NCI-H69 (cell line): ENCODE data around the gene ADCY1.
A peak's percentile ranks its signal among the peaks of the same experiment; 100 is the strongest.
"Not testable (repeated sequence)": the region's sequence is repeated elsewhere in the genome, so short reads cannot be mapped to it uniquely, and the experiment has no call there.

ENCODE experiments used
- DNase-seq: peaks from one replicate; lab custom pipeline; 2025; lab: John Stamatoyannopoulos, UW

The ADCY1 gene

DNA sequence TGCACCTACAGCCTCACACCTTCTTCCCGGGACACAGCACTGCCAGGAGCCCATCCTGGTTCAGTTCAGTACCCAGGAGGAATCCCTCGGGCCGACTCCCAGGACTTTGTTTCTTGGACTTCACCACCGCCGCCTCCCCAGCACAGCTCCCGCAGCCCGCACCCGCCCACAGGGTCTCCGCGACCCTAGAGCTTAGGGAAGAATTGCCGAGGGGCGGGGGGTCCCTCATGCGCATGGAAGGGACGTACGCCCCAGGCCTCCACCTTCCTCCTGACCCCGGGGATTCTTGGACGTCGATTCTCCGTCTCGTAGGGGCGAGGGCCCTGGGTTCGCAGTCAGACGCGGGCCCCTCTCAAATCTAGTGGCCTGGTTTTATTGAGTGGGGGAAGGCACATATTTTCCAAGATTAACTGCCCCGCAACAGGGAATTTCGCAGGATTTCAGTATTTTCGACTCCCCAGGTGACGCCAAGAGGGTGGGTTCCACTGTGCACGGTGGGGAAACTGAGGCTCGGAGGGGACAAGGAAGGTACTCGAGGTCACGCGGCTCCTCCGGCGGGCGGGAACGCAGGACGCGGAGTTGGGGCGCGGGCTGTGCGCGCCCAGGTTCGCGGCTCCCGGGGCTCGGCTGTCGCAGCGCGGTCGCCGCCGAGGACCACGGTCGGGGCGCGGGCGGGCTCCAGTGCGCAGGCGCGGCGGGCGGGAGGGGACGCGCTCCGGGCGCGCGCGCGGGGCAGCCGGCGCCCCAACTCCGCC is at the start of gene ADCY1:
ADCY1 (plus strand) TSS at position 708 of the 755 bp plus-strand sequence. CDS start 176 bp downstream, outside the sequence.
- DNase-seq, result peak; percentile 71

DNA sequence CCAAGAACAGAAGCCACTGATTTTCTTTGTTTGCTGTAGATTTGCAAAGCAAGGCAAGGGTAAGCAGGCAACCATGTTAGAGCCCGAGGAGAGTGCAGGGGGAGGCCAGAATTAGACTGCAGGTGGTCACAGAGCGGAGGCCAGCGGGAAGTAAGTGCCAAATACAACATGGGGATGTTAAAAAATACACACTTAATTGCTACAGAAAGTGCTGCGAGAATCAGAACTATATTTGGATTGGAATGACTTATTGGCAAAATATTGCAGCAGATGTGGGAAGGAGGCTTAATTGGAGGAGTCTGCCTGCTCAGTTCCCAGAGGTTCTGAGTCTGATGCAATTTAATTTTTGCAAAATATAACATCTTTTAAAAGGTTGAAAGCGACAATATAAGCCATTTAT is 49.7 kb upstream of the ADCY1 start:
- peak; percentile 64 for DNase-seq

DNA sequence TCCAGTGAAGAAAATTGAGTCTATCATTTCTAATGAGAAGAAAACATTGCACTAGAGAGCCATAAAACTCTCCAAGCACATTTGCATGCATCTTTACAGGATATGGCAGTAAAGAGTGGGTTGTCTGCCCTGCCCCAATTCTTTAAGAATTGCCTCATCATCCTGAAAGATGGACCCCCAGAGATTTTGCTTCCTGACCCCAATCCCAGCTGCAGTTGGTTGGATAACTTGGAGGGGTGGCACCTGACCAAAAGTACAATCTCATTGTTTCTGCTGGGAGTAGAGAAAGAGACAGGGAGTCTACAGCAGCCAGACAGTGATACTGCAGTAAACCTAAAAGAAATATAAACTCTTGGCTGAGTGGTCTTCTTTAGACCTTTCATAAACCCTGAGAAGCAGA is 49.1 kb upstream of the ADCY1 start:
- DNase-seq, result no peak

DNA sequence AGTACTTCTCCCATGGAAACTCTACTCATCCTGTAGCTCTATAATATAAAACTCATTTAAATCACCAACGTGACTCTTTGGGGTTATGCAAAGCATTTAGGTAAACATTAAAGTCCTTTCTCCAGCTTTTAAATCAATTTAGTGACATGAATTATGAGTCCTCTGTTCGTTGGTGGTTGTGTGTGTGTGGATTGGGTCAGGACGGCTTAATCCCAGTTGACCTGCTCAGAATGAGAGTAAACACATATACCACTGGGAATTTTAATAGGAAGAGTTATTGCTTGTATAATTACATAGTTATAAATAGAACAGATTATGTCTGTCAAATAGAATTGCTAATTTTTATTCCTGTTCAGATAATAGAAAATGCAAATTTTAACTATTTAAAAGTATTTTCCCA is 30.7 kb upstream of the ADCY1 start:
- DNase-seq, result peak; percentile 88

DNA sequence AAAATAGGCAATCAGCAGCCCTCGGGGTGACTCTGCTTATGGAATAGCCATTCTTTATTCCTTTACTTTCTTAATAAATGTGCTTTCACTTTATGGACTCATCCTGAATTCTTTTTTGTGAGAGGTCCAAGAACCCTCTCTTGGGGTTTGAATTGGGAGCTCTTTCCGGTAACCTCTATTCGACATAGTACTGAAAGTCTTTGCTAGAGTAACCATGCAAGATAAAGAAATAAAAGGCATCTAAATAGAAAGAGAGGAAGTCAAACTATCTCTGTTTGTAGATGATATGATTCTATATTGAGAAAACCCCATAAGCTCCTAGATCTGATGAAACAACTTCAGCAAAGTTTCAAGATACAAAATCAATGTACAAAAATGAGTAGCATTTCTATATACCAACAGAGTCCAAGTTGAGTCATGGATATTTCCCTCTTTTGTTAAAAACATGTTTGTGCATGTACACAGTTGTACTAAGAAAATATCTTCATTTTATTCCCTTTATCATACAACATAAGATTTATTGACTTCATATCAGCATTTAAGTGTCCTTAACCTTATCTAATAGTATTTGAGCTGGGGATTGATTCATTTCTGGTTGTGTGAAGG is 29.0 kb upstream of the ADCY1 start:
- DNase-seq, result not testable (repeated sequence)

DNA sequence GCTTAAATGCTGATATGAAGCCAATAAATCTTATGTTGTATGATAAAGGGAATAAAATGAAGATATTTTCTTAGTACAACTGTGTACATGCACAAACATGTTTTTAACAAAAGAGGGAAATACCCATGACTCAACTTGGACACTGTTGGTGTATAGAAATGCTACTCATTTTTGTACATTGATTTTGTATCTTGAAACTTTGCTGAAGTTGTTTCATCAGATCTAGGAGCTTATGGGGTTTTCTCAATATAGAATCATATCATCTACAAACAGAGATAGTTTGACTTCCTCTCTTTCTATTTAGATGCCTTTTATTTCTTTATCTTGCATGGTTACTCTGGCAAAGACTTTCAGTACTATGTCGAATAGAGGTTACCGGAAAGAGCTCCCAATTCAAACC is 25.3 kb upstream of the ADCY1 start:
- not testable (repeated sequence) for DNase-seq

DNA sequence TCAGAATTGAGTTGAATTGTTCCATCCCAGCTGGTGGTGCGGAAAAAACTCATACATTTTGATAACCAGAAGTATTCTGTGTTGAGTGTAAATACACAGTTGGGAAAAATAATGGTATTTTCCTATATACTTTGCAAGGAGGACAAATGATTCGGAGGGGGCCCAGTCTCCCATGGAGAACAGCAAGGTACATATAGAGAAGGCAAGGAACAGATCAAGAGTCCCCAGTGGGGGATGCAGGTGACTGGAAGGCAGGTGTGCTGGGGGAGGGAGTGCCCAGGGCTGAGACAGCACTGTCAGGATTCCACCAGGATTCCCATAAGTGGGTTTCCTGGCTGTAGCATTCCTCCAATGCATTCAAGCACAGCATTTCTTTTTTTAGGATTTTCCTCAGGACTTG is 10.8 kb upstream of the ADCY1 start:
- DNase-seq, result no peak

DNA sequence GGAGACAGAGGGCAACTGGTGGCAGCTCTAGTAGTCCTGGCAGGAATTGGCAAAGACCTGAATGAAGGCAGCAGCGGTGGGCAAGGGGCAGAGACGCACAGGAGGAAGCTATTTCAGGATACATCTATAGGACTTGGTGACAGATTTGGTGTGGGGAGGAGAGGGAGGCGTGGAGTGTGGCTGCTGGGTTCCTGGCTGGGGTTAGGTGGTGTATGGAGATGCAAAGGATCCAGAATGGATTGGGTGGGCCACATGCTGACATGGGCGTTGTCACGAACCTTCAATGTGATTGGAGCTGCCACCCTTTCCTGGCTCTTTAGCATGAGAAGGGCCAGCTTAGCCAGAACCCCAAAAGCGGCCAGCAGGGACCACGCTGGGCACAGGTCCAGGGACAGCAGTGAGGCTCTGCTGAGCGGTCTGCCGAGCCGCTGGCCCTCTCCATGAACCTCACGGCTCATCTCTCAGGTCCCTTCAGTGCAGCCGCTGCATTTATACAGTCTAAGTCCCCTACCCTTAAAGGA is 10.2 kb upstream of the ADCY1 start:
- DNase-seq, result no peak

DNA sequence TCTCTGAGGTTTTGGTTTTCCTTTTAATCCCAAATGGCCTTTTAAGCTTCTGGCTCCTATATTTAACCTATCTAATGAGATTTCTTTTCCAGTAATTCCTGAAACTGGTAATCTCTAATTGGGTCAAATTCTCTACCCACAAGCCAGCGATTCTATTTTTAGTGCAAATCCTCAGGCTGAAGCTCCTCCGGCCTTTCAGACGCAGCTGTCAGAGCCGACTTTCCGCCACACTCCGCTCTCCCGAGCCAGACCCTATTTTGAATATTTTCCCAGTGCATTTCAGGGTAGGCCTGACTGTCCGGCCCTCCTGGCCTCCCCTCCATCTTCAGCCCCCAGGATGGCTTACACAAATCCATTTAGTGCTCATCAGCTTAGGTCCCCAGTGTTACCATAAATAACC is 9.7 kb upstream of the ADCY1 start:
- DNase-seq, result no peak

DNA sequence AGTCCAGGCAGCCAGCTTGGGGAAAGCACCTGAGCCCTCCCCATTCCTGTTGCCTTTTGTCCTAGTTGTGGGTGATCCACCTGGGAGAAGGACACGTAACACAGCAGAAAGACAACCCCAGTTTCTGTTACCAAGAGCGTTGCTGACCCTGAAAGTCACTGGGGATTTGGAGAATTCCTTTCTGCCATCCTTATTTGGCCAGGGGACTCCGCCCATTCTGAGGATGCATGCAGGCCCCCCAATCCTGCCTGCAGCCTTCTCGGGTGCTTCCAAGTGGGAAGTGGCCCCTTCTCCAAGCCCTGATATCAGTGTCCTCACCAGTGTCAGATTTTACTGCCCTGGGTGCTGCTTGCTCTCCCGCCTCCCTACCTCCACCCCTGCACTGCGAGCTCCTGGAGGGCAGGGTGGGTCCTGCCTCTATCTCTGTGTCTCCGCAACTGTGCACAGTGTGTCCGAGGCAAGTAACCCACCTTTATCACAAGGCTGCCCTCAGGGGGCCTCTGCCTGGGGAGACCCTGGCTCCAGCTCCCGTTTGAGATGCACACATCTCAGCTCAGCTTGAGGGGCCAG is 9.2 kb upstream of the ADCY1 start:
- no peak for DNase-seq

DNA sequence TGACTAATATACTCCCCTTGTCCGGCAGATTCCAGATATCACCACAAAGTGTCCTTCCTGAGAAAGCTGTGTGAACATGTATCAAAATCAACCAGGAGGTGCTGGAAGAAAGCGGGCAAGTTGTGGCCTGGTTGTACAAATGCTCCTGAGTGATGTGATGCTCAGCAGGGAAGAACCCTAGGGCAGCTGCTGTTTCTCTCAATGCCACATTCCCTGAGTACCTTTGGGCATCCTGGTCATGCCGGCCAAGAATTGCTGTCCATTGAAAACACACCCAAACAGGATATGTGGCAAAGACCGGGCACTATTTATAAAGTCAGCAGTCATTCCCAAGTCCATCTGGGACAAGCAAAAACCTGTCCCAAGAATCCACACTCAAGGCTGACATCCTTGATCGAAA is 7.8 kb upstream of the ADCY1 start:
- no peak for DNase-seq

DNA sequence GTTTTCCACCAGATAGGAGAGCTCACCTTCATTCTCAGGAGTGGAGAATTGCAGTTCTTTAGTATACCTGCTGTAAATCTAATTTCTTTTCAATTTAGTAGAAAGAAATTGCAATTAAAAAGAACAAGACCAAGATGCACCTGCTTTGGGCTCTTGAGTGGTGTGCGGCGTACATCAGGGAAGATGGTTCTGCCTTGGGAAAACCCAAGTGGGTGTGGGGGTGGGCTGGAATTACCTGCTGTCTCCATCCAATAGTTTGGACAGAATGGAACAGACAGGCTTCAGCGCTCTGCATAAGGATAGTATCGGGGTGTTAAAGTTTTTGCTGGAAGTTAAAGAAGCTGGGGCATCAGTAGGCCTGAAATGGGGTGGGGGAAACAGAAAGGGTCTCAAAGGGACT is 7.2 kb upstream of the ADCY1 start:
- no peak for DNase-seq

DNA sequence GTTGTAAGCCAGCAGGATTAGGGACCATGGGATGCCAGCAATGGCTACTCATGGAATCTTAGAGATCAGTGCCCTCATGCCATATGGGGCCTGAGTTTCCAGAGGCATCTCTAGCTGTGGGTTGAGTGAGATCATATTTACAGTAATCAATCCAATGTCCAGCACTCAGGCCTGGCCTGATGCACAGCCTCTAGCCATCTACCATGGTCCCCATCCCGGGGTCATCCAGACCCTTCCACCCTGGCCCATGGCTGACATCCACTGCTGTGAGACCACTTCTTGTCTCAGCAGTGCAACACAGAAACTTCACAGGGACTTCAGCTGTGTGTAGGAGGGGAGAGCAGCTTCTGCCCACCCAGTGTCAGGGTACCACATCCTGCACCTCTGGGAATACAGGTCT is 6.5 kb upstream of the ADCY1 start:
- no peak for DNase-seq

DNA sequence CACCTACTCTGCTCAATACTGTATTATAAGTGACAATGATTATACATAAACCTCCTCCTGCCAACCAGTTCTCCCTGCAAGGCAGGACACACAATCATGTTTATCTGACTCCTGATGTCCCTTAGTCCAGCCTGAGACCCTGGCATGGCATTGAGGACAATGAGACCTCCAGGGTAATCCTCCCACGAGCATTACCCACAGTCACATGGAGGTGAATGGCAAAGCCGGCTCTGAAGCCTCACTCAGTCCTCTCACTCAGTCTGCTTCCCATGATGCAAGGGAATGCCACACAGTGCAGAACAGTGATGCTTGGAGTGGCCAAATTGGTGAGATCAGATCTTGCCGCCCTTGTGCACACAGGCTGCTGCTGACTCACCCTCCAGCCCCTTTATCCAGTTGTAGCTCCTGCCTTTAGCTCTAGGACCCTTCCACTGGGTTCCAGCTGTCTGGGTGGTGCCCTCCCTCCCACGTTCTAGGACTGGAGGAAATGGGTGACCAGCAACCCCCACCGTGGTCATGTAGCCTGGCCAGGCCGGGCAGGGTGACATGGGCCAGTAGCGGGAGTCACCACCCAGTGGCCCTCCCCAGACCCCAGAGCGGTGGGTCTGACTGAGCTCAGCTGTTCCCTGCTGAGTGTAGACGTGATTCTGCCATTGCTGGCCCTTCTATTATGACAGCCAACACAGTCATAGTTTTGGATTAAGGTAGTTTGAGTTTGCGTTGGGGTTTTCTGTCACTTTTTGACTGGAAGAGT is 5.5 kb upstream of the ADCY1 start:
- DNase-seq, result no peak

DNA sequence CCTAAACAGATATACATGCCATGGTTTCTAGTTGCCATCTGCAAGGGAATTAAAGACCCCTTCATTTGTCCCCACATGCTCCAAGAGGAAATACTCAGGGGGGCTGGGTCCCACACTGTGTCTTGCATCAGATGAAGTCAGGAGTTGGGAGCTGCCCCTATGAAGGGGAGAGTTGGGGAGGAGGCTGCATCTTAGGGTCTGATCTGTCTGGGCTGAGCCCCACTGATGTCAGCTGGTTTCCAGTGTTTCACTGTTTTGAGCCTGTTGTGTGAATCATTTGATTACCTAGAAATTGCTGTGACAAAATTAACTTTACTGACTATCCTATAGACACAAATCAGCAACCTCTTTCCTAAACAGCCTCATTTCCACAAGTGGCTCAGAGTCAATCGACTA is 4.9 kb upstream of the ADCY1 start:
- DNase-seq, result no peak

DNA sequence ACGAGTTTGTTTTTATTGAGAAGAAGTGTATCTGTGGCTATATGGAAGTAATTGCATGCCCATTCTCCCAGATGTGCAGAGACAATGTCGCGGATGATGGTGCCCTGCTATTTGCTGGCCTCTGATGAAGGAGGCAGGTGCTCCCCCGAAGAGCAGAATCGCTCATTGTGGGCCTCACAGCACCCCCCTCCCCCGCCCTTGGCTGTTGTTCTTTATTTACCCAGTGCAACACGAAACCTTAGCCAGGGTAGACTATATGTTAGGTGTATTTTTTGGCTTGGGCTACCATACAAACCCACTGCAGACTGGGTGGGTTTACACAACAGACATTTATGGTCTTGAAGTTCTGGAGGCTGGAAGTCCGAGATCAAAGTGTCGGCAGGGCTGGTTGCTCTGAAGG is 3.4 kb upstream of the ADCY1 start:
- DNase-seq, result no peak

DNA sequence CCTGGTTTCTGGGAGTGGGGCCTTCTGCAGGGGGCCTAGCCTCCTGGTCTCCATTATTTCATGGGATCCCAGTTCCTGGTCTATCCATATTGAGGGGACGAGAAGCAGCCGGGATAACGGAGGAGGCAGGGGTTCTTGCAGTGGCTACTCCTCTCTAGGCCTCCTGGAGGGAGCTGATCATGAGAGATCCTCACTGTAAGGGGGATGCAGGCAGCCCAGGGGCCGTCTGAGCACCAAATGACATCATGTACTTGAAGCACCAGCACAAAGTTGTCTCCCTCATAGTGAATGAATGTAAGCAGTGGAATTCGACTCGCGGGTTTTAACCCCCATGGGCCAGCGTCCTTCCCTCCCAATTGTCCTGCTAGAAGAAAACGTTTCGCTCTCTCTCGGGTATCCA is 964 bp upstream of the ADCY1 start:
- no peak for DNase-seq

DNA sequence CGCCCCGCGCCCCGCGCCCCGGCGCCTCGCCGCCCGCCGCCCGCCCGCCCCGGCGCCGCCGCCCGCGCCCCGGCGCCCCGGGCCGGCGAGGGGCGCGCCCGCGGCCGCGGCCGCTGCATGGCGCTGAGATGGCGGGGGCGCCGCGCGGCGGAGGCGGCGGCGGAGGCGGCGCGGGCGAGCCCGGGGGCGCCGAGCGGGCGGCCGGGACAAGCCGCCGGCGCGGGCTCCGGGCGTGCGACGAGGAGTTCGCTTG is 174 bp downstream of the ADCY1 start:
- DNase-seq, result no peak

DNA sequence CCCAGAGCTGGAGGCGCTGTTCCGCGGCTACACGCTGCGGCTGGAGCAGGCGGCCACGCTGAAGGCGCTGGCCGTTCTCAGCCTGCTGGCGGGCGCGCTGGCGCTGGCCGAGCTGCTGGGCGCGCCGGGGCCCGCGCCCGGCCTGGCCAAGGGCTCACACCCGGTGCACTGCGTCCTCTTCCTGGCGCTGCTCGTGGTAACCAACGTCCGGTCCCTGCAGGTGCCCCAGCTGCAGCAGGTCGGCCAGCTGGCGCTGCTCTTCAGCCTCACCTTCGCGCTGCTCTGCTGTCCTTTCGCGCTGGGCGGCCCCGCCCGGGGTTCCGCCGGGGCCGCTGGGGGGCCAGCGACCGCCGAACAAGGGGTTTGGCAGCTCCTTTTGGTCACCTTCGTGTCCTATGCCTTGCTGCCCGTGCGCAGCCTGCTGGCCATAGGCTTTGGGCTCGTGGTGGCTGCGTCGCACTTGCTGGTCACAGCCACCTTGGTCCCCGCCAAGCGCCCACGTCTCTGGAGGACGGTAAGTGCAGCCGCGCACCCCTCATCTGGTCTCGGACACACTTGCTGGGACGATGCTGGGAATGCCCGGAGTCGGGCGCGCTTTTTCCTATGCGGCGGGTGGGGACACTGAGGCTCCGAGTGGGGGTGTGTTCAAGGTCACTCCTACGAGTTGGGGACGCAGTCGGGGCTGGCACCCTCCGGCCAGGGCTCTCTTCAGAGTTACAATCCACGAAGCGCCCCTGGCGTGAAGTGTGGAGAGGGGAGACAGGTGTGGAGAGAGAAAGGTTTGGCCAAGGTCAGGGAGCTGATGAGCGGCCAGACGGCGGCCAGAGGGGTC is 717 bp downstream of the ADCY1 start:
- DNase-seq, result peak; percentile 78

DNA sequence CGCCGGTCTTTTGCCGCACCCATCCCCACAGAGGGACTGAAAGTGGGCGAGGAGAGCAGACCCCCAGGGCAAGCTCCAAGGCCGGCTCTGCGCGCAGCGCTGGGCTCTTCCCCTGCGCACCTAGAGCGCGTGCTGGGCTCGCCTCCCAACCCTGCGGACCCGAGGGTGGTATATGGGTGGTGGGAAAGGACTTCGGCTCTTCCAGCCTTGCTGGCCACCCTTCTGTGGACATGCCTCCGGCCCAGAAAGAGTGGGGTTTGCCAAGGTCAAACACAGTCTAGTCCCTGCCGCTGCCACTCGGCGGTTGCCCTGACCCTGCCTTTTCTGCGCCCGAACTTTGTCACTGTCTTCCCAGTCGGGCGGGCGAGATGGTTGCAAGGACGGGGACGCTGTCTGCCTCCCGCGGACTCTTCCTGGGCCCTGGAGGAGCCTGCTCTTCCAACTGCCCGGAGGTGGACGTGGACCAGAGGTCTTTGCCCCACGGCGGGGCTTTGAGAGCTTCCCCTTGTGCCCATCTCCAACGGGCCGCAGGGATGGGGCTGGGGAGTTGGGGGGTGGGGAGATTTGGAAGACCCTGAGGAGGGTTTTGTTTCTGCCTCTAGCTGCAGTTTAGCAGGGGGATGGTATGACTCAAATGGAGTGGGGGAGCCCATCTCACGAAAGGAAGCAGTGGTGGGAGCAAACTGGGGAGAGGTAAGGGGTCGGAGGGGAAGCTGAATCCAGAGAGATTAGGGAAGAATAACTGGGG is 1.5 kb downstream of the ADCY1 start:
- DNase-seq, result peak; percentile 52

DNA sequence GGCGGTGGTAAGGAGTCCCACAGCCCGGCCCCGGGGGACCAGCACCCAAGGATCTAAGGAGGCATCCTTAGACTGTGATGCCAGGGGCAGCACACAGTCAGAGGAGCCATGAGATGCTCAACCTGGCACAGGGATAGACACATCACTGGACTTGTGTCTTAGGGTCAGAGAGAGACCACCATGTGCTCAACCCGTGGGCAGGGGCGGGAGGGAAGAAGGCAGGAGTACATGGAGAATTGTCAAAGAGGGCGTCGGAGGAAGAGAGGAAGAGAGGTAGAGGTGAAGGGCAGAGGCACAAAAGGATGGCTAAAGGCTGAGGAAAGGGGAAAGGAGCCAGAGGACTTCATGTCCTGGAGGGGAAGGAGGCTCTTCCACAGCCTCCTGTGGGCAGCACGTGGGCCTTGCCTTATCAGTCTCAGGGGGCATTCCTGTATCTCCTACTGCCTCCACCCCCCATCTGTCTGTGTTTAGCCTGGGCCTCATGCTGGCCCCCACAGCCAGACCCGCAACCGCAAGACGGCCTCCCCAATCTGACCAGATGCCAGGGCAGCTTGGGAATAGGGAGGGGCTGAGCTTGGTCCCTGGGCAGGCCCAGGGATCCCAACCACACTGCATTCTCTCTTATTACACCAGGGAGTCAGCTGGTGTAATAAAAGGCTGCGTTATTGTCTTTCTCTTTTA is 2.2 kb downstream of the ADCY1 start:
- peak; percentile 14 for DNase-seq
